IMR-90 (cell line): Measurements from ENCODE around the gene KCNT1. TPM values are rescaled to one million over a fixed set of nuclear protein-coding genes. Genes with fewer than 3 reads are reported as not detected.

Experiments used
- ATAC-seq: fragments of 200-7000 bp; cut with Tn5 transposase; 2 replicates; pipeline ENCODE4 v1.9.1; 2020; ENCODE audit warnings: low read depth, mild to moderate bottlenecking, moderate library complexity
- BruUV-seq: library from RNA; stranded (reverse); fragments of 400-500 nt; replicated peaks from 2 replicates; lab custom pipeline; 2021; lab: Mats Ljungman, UMichigan
- CTCF ChIA-PET: fragments of 300-600 bp; formaldehyde crosslinking; extraction: SDS; loops from one replicate; lab custom pipeline; 2021; ENCODE audit warnings: antibody characterized with exemption; lab: Yijun Ruan, JAX
- POLR2A ChIA-PET: fragments of 300-600 bp; sonication (Branson Sonifier 250); formaldehyde crosslinking; loops from one replicate; lab custom pipeline; 2022; ENCODE audit warnings: antibody characterized with exemption; ENCODE audit not compliant: unreplicated experiment; lab: Charles Lee
- DNase-seq: peaks from one replicate; pipeline ENCODE4 v3.0.0; 2013
- H2AFZ ChIP-seq: replicated peaks from 2 replicates; pipeline ENCODE3; 2013; ENCODE audit warnings: low read length, mild to moderate bottlenecking; ENCODE audit not compliant: poor library complexity
- H2AK5ac ChIP-seq: 2 replicates; pipeline ENCODE4 v1.6.1; 2013; ENCODE audit warnings: low read depth, low read length, inconsistent platforms
- H2AK9ac ChIP-seq: replicated peaks from 2 replicates; pipeline ENCODE3; 2013; ENCODE audit warnings: mild to moderate bottlenecking, low read depth, low read length, moderate library complexity; ENCODE audit not compliant: poor library complexity
- H2BK120ac ChIP-seq: 2 replicates; pipeline ENCODE4 v1.6.1; 2013; ENCODE audit warnings: low read depth, low read length, inconsistent platforms
- H2BK15ac ChIP-seq: 3 replicates; pipeline ENCODE4 v1.6.1; 2013; ENCODE audit warnings: low read depth, low read length, inconsistent platforms
- H2BK20ac ChIP-seq: 2 replicates; pipeline ENCODE4 v1.6.1; 2013; ENCODE audit warnings: low read depth, mild to moderate bottlenecking, inconsistent platforms, low read length, moderate library complexity
- H2BK5ac ChIP-seq: 2 replicates; pipeline ENCODE4 v1.6.1; 2013; ENCODE audit warnings: mild to moderate bottlenecking, low read depth, low read length, inconsistent platforms; ENCODE audit not compliant: poor library complexity, severe bottlenecking
- H3K14ac ChIP-seq: replicated peaks from 2 replicates; pipeline ENCODE4 v1.6.1; 2013; ENCODE audit warnings: low read depth, low read length, inconsistent platforms
- H3K18ac ChIP-seq: 2 replicates; pipeline ENCODE4 v1.6.1; 2013; ENCODE audit warnings: low read depth, low read length, control low read depth
- H3K23ac ChIP-seq: 2 replicates; pipeline ENCODE4 v1.6.1; 2013; ENCODE audit warnings: low read depth, low read length, inconsistent platforms
- H3K27ac ChIP-seq: 2 replicates; pipeline ENCODE4 v1.5.1; 2013; ENCODE audit warnings: mild to moderate bottlenecking, control low read depth, low read length; ENCODE audit not compliant: insufficient read depth
- H3K27me3 ChIP-seq: 2 replicates; pipeline ENCODE4 v1.6.1; 2013; ENCODE audit warnings: low read length; ENCODE audit not compliant: control insufficient read depth, insufficient read depth
- H3K36me3 ChIP-seq: 2 replicates; pipeline ENCODE4 v1.6.1; 2013; ENCODE audit warnings: low read length, mixed read lengths; ENCODE audit not compliant: control insufficient read depth, insufficient read depth
- H3K4ac ChIP-seq: 2 replicates; pipeline ENCODE4 v1.6.1; 2013; ENCODE audit warnings: low read depth, low read length, inconsistent platforms
- H3K4me1 ChIP-seq: 2 replicates; pipeline ENCODE4 v1.6.1; 2013; ENCODE audit warnings: low read length, mixed read lengths; ENCODE audit not compliant: control insufficient read depth, insufficient read depth
- H3K4me2 ChIP-seq: 2 replicates; pipeline ENCODE4 v1.6.1; 2013; ENCODE audit warnings: low read depth, mild to moderate bottlenecking, control low read depth, low read length, moderate library complexity
- H3K4me3 ChIP-seq: 2 replicates; pipeline ENCODE4 v1.5.1; 2013; ENCODE audit warnings: low read depth, mild to moderate bottlenecking, control low read depth, low read length, moderate library complexity; ENCODE audit not compliant: insufficient read depth
- H3K56ac ChIP-seq: 2 replicates; pipeline ENCODE4 v1.6.1; 2013; ENCODE audit warnings: low read length, inconsistent platforms; ENCODE audit not compliant: insufficient read depth; ENCODE audit errors: extremely low read depth
- H3K79me1 ChIP-seq, 2 experiments: 2 replicates each; pipeline ENCODE4 v1.6.1; 2013; ENCODE audit warnings: low read length in 2 of 2, inconsistent platforms in 1 of 2, low read depth in 1 of 2
- H3K9ac ChIP-seq: 2 replicates; pipeline ENCODE4 v1.6.1; 2013; ENCODE audit warnings: low read depth, low read length, control low read depth
- H3K9me1 ChIP-seq: 2 replicates; pipeline ENCODE4 v1.6.1; 2013; ENCODE audit warnings: low read length, inconsistent platforms; ENCODE audit not compliant: insufficient read depth
- H3K9me3 ChIP-seq: 2 replicates; pipeline ENCODE4 v1.6.1; 2013; ENCODE audit warnings: low read length; ENCODE audit not compliant: control insufficient read depth, insufficient read depth
- H4K20me1 ChIP-seq: 2 replicates; pipeline ENCODE4 v1.6.1; 2013; ENCODE audit warnings: low read length, inconsistent platforms; ENCODE audit not compliant: insufficient read depth
- H4K5ac ChIP-seq: 2 replicates; pipeline ENCODE4 v1.6.1; 2013; ENCODE audit warnings: mild to moderate bottlenecking, low read depth, low read length, control low read depth
- H4K8ac ChIP-seq, 2 experiments: 2 replicates each; pipeline ENCODE4 v1.6.1; 2013; ENCODE audit warnings: low read depth in 2 of 2, low read length in 2 of 2, control low read depth in 1 of 2, inconsistent platforms in 1 of 2
- H4K91ac ChIP-seq: 2 replicates; pipeline ENCODE4 v1.6.1; 2013; ENCODE audit warnings: low read depth, low read length, inconsistent platforms; ENCODE audit not compliant: insufficient read depth
- BHLHE40 ChIP-seq: fragments of 150-350 bp; IDR thresholded peaks from 2 replicates; pipeline ENCODE4 v1.6.1; 2016; ENCODE audit warnings: mild to moderate bottlenecking, low read depth, low read length
- SMC3 ChIP-seq: fragments of 150-350 bp; IDR thresholded peaks from 2 replicates; pipeline ENCODE4 v1.6.1; 2016; ENCODE audit warnings: low read depth, mild to moderate bottlenecking, antibody characterized with exemption, low read length, moderate library complexity
- WGBS, 2 experiments: methylation state at CpG; one replicate each; pipeline versions ENCODE4 v1.1.5 to v1.1.7; 2013; ENCODE audit warnings: missing lambda C conversion rate in 2 of 2; ENCODE audit not compliant: insufficient read length in 1 of 2; ENCODE audit errors: extremely low coverage in 2 of 2; 5-methylcytosine and 5-hydroxymethylcytosine counted together
- dilution Hi-C: fragments of 300-500 bp; cut with HindIII; formaldehyde crosslinking; loops from one replicate; pipeline ENCODE4 v1.14.3; 2018; ENCODE audit warnings: low sequenced_read_pairs; ENCODE audit not compliant: unreplicated experiment
- in situ Hi-C: fragments of 300-500 bp; cut with MboI; formaldehyde crosslinking; loops from 3 replicates; pipeline ENCODE4 v1.14.3; 2019; ENCODE audit warnings: low sequenced_read_pairs, inconsistent platforms, mixed read lengths
- intact Hi-C: fragments of 100-400 bp; cut with micrococcal nuclease; formaldehyde crosslinking; loops from 2 replicates; pipeline ENCODE4 v1.10.0; 2022
- polyA plus RNA-seq, 3 experiments: library from polyadenylated mRNA; depleted of rRNA; stranded (reverse); fragments of >200 nt; gene quantifications; 2 replicates each; pipeline ENCODE4 v1.2.3, GENCODE V29; 2012; ENCODE audit warnings: low replicate concordance in 1 of 3
- total RNA-seq: library from RNA; depleted of rRNA; stranded (reverse); fragments of >200 nt; gene quantifications from 2 replicates; pipeline ENCODE4 v1.2.3, GENCODE V29; 2012

Gene KCNT1
- total and polyA plus RNA-seq, 2 of the 4 experiments (the other 2 are of a cell fraction) = not detected

GRCh38 chr9:135680056-135680455 lies 21.9 kb upstream of the KCNT1 start:
- CTCF ChIA-PET = no interaction called here
- no peak overlapping the region for H3K14ac ChIP-seq
- no peak overlapping the region for H3K56ac ChIP-seq
- no peak for TF ChIP-seq SMC3
- no peak for TF ChIP-seq BHLHE40
- H2AK5ac ChIP-seq = no peak overlapping the region
- in situ Hi-C loops = no loop called here
- no peak overlapping the region for H2BK120ac ChIP-seq
- H2AFZ ChIP-seq = no peak overlapping the region
- no peaks in the 10 kb centered on the region for H3K9me1 ChIP-seq
- ATAC-seq (no peak), DNase-seq (no peak)
- no peaks in the 10 kb centered on the region for H3K36me3 ChIP-seq
- no peak overlapping the region for H3K4me3 ChIP-seq
- 46% methylated on average over 8 of the region's 16 CpGs; no CpG with 5 or more reads in 1 of the 2 experiments for WGBS, 2 experiments
- no peak overlapping the region for H4K5ac ChIP-seq
- H2BK15ac ChIP-seq = no peak overlapping the region
- no peaks in the 10 kb centered on the region for H4K20me1 ChIP-seq
- no peak overlapping the region for H4K8ac ChIP-seq
- no peak overlapping the region for H2AK9ac ChIP-seq
- H3K9ac ChIP-seq = no peak overlapping the region
- intact Hi-C loops = no loop called here
- H3K79me1 ChIP-seq = no peaks in the 10 kb centered on the region
- no peak overlapping the region for H3K4me2 ChIP-seq
- BruUV-seq = no TSS peak
- no peak overlapping the region for H2BK20ac ChIP-seq
- dilution Hi-C loops = no loop called here
- H4K91ac ChIP-seq = no peak overlapping the region
- POLR2A ChIA-PET = no interaction called here
- H3K4ac ChIP-seq = no peak overlapping the region
- no peaks in the 10 kb centered on the region for H3K4me1 ChIP-seq
- H3K23ac ChIP-seq = no peak overlapping the region
- H2BK5ac ChIP-seq = no peak overlapping the region
- H3K27me3 ChIP-seq = no peaks in the 10 kb centered on the region; the same call in 1 of the 2 replicates
- no peak overlapping the region for H3K27ac ChIP-seq
- no peak overlapping the region for H3K18ac ChIP-seq
- H3K9me3 ChIP-seq = no peaks in the 10 kb centered on the region
